MM.1S (cell line): ENCODE data around the gene PIP5K1C.

Experiments used
- EZH2phosphoT487 ChIP-seq: fragments of 300-600 bp; sonication (generic); IDR thresholded peaks from 2 replicates; pipeline ENCODE4 v1.6.1; 2018; ENCODE audit warnings: antibody characterized with exemption, low read length
- TF ChIP-seq, protein P1 (sequence below): fragments of 300-600 bp; sonication (generic); IDR thresholded peaks from 2 replicates; pipeline ENCODE4 v1.5.1; 2016; ENCODE audit warnings: antibody characterized with exemption, low read length, mixed read lengths

GRCh38 chr19:3698974-3699740, 1.1 kb downstream of the PIP5K1C start:
- TF ChIP-seq, protein P1, sequence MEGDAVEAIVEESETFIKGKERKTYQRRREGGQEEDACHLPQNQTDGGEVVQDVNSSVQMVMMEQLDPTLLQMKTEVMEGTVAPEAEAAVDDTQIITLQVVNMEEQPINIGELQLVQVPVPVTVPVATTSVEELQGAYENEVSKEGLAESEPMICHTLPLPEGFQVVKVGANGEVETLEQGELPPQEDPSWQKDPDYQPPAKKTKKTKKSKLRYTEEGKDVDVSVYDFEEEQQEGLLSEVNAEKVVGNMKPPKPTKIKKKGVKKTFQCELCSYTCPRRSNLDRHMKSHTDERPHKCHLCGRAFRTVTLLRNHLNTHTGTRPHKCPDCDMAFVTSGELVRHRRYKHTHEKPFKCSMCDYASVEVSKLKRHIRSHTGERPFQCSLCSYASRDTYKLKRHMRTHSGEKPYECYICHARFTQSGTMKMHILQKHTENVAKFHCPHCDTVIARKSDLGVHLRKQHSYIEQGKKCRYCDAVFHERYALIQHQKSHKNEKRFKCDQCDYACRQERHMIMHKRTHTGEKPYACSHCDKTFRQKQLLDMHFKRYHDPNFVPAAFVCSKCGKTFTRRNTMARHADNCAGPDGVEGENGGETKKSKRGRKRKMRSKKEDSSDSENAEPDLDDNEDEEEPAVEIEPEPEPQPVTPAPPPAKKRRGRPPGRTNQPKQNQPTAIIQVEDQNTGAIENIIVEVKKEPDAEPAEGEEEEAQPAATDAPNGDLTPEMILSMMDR, result no peak
- TF ChIP-seq EZH2phosphoT487, result no peak
